GM21737 (cell line): ENCODE measurements around the gene MEMO1.
"Not testable (repeated sequence)": the region's sequence is repeated elsewhere in the genome, so short reads cannot be mapped to it uniquely, and the experiment has no call there.

Source experiments
- ATAC-seq: cut with Tn5 transposase; IDR thresholded peaks from one replicate; pipeline ENCODE4 v1.9.1; 2021; ENCODE audit warnings: mild to moderate bottlenecking, moderate library complexity; ENCODE audit not compliant: unreplicated experiment

The MEMO1 gene

GRCh38 chr2:31919499-31919898 lies 91.3 kb downstream of the MEMO1 start:
- no peak for ATAC-seq

- no peak for ATAC-seq
Measured at GRCh38 chr2:31909661-31910060, 101.1 kb downstream of the MEMO1 start.

- ATAC-seq: not testable (repeated sequence)
Measured at GRCh38 chr2:31907491-31907890, 103.3 kb downstream of the MEMO1 start.

GRCh38 chr2:31903109-31903780 lies 107.6 kb downstream of the MEMO1 start:
- ATAC-seq: no peak

GRCh38 chr2:31901900-31902299 lies 108.9 kb downstream of the MEMO1 start:
- ATAC-seq: no peak

GRCh38 chr2:31900156-31900555 lies 110.7 kb downstream of the MEMO1 start:
- ATAC-seq: not testable (repeated sequence)

GRCh38 chr2:31898346-31898745 lies 112.5 kb downstream of the MEMO1 start:
- ATAC-seq: not testable (repeated sequence)

GRCh38 chr2:31897340-31897739 lies 113.5 kb downstream of the MEMO1 start:
- ATAC-seq: not testable (repeated sequence)

- ATAC-seq: no peak
Measured at GRCh38 chr2:31896293-31896692, 114.5 kb downstream of the MEMO1 start.

GRCh38 chr2:31894656-31895055 lies 116.2 kb downstream of the MEMO1 start:
- no peak for ATAC-seq

- no peak for ATAC-seq
Measured at GRCh38 chr2:31893094-31893493, 117.7 kb downstream of the MEMO1 start.

- ATAC-seq: no peak
Measured at GRCh38 chr2:31889044-31889443, 121.8 kb downstream of the MEMO1 start.

GRCh38 chr2:31888550-31888949 lies 122.3 kb downstream of the MEMO1 start:
- ATAC-seq: no peak

- ATAC-seq: no peak
Measured at GRCh38 chr2:31886700-31887099, 124.1 kb downstream of the MEMO1 start.

- ATAC-seq: no peak
Measured at GRCh38 chr2:31877008-31877407, 133.8 kb downstream of the MEMO1 start.

GRCh38 chr2:31874071-31874470 lies 136.7 kb downstream of the MEMO1 start:
- ATAC-seq: no peak

- ATAC-seq: no peak
Measured at GRCh38 chr2:31865215-31865614, 145.6 kb downstream of the MEMO1 start.

GRCh38 chr2:31863867-31864266 lies 146.9 kb downstream of the MEMO1 start:
- no peak for ATAC-seq

GRCh38 chr2:31863015-31863656 lies 147.7 kb downstream of the MEMO1 start:
- ATAC-seq: not testable (repeated sequence)

GRCh38 chr2:31859959-31860358 lies 150.8 kb downstream of the MEMO1 start:
- no peak for ATAC-seq

- no peak for ATAC-seq
Measured at GRCh38 chr2:31853521-31853920, 157.3 kb downstream of the MEMO1 start.

- not testable (repeated sequence) for ATAC-seq
Measured at GRCh38 chr2:31842150-31842549, 168.7 kb downstream of the MEMO1 start.

- ATAC-seq: no peak
Measured at GRCh38 chr2:31835450-31835849, 175.4 kb downstream of the MEMO1 start.
